ENCODE data around the gene MRPL22.
A peak's percentile ranks its signal among the peaks of the same experiment; 100 is the strongest.

MRPL22 gene

GRCh38 chr5:154940772-154941620 is at the start of gene MRPL22:
Gene MRPL22, plus strand, starts transcription at chr5:154941073. Its CDS starts 38 bp downstream, at chr5:154941111.
- TF ChIP-seq EZH2 (IDR thresholded peaks at IDR 0.05) (no peak), POLR2AphosphoS5 (IDR thresholded peaks at IDR 0.05; ENCODE audit: borderline replicate concordance, low read depth, low read length) (peak; percentile 92)
- no peaks in the 10 kb centered on the region for H3K9me3 ChIP-seq (ENCODE audit: low read depth, low read length)
- peaks cover 14% of the 10 kb centered on the region for H3K36me3 ChIP-seq (ENCODE audit: insufficient read depth, low read length)
- peak within 1 kb of the TSS; percentile 90 for H3K9ac ChIP-seq (ENCODE audit: insufficient read length)
- H3K4me3 ChIP-seq: peak within 1 kb of the TSS; percentile 92
- DNase-seq (ENCODE audit: low read depth, low spot score): peak; percentile 88
- H3K27ac ChIP-seq: peak within 1 kb of the TSS; percentile 82

DNA sequence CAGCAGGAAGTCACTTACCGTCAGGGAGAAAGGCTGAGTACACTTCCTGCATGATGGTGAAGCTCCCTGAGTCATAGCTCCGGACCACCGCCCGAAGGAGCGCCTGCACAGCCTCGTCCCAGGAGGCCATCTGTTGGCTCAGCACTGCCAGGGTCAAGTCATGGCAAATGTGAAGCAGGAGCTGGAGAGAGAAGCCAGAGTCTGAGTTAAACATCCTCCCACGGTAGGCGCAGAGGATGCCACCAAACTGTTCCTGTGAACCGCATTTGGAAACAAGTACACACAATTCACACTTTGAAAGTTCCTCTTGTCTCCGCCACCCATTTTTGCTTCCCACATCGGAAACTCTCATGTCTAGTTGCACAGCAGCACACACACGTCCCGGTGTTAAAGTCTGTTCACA is 48.5 kb upstream of the MRPL22 start:
- Histone ChIP-seq H3K9ac (ENCODE audit: insufficient read length) (no peak overlapping the region), H3K27ac (no peak overlapping the region), H3K36me3 (ENCODE audit: insufficient read depth, low read length) (peaks cover 91% of the 10 kb centered on the region), H3K4me3 (no peak overlapping the region), H3K9me3 (ENCODE audit: low read depth, low read length) (no peaks in the 10 kb centered on the region)
- DNase-seq (ENCODE audit: low read depth, low spot score): no peak
- TF ChIP-seq EZH2 (IDR thresholded peaks at IDR 0.05): no peak
- TF ChIP-seq POLR2AphosphoS5 (IDR thresholded peaks at IDR 0.05; ENCODE audit: borderline replicate concordance, low read depth, low read length): no peak
- no peak for TF ChIP-seq FOXP2 (optimal IDR thresholded peaks at IDR 0.05; ENCODE audit: control extremely low read depth, extremely low read length, insufficient read depth)

DNA sequence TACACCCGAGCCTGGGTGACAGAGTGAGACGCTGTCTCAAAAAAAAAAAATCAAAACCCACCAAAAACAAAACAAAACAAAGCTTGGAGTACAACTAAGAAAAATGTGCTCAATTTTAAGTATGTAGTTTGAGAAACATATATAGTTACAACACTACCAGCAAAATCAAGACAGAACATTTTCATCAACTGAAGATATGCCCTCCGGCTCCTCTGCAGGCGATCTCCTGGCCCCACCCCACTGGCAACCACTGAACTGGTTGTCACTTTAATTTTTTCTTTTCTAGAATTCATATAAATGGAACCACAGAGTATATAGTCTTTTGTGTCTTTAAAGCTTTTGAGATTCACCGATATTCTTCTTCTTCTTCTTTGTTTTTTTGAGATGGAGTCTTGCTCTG is 47.5 kb upstream of the MRPL22 start:
- H3K36me3 ChIP-seq (ENCODE audit: insufficient read depth, low read length): peaks cover 91% of the 10 kb centered on the region
- no peak for DNase-seq (ENCODE audit: low read depth, low spot score)
- H3K9ac ChIP-seq (ENCODE audit: insufficient read length): no peak overlapping the region
- TF ChIP-seq POLR2AphosphoS5 (IDR thresholded peaks at IDR 0.05; ENCODE audit: borderline replicate concordance, low read depth, low read length) (no peak), FOXP2 (optimal IDR thresholded peaks at IDR 0.05; ENCODE audit: control extremely low read depth, extremely low read length, insufficient read depth) (no peak), EZH2 (IDR thresholded peaks at IDR 0.05) (no peak)
- no peak overlapping the region for H3K27ac ChIP-seq
- no peak overlapping the region for H3K4me3 ChIP-seq
- no peaks in the 10 kb centered on the region for H3K9me3 ChIP-seq (ENCODE audit: low read depth, low read length)

GRCh38 chr5:154895606-154896561 is 45.0 kb upstream of the MRPL22 start:
- Histone ChIP-seq H3K9ac (ENCODE audit: insufficient read length) (no peak overlapping the region), H3K27ac (no peak overlapping the region), H3K36me3 (ENCODE audit: insufficient read depth, low read length) (peaks cover 86% of the 10 kb centered on the region), H3K9me3 (ENCODE audit: low read depth, low read length) (no peaks in the 10 kb centered on the region), H3K4me3 (no peak overlapping the region)
- no peak for DNase-seq (ENCODE audit: low read depth, low spot score)
- TF ChIP-seq EZH2 (IDR thresholded peaks at IDR 0.05) (no peak), FOXP2 (optimal IDR thresholded peaks at IDR 0.05; ENCODE audit: control extremely low read depth, extremely low read length, insufficient read depth) (no peak), POLR2AphosphoS5 (IDR thresholded peaks at IDR 0.05; ENCODE audit: borderline replicate concordance, low read depth, low read length) (no peak)

DNA sequence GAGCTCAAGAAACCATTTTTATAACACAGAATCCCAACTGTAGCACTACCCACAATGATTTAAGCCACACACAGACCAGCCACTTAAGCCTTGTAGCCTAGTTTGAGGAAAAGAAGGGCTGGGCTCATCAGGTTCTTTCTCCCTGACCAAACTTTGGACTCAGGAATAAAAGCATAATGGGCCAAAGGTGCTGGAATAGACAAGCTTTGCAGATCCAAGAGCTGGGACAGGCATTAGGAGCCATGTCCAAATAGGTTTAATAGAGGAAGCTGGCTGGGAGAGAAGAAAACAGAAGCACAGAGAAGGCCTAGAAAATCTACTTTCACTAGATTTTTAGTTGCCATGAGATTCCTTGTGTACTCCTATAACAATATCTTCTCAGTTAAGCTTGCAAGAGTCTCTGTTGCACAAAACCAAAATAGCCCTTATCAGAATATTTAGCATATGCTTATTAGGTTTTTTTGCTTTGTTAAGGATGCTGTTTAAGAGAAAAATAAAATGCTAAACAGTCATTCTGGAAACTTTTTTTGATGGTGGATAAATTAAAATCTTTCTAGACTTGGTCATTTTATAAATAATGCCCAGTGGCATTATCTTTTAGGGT is 44.2 kb upstream of the MRPL22 start:
- H3K36me3 ChIP-seq (ENCODE audit: insufficient read depth, low read length): peaks cover 86% of the 10 kb centered on the region
- H3K9ac ChIP-seq (ENCODE audit: insufficient read length): no peak overlapping the region
- DNase-seq (ENCODE audit: low read depth, low spot score): no peak
- no peak overlapping the region for H3K4me3 ChIP-seq
- TF ChIP-seq EZH2 (IDR thresholded peaks at IDR 0.05): no peak
- TF ChIP-seq POLR2AphosphoS5 (IDR thresholded peaks at IDR 0.05; ENCODE audit: borderline replicate concordance, low read depth, low read length): no peak
- TF ChIP-seq FOXP2 (optimal IDR thresholded peaks at IDR 0.05; ENCODE audit: control extremely low read depth, extremely low read length, insufficient read depth): no peak
- no peaks in the 10 kb centered on the region for H3K9me3 ChIP-seq (ENCODE audit: low read depth, low read length)
- H3K27ac ChIP-seq: no peak overlapping the region

- Histone ChIP-seq H3K27ac (no peak overlapping the region; the same call in 1 of the 2 replicates), H3K9me3 (ENCODE audit: low read depth, low read length) (no peaks in the 10 kb centered on the region), H3K9ac (ENCODE audit: insufficient read length) (no peak overlapping the region), H3K4me3 (no peak overlapping the region), H3K36me3 (ENCODE audit: insufficient read depth, low read length) (peaks cover 90% of the 10 kb centered on the region)
- TF ChIP-seq EZH2 (IDR thresholded peaks at IDR 0.05) (no peak), POLR2AphosphoS5 (IDR thresholded peaks at IDR 0.05; ENCODE audit: borderline replicate concordance, low read depth, low read length) (no peak), FOXP2 (optimal IDR thresholded peaks at IDR 0.05; ENCODE audit: control extremely low read depth, extremely low read length, insufficient read depth) (no peak)
- no peak for DNase-seq (ENCODE audit: low read depth, low spot score)
These were observed 42.7 kb upstream of the MRPL22 start for GRCh38 chr5:154898210-154898609.

DNA sequence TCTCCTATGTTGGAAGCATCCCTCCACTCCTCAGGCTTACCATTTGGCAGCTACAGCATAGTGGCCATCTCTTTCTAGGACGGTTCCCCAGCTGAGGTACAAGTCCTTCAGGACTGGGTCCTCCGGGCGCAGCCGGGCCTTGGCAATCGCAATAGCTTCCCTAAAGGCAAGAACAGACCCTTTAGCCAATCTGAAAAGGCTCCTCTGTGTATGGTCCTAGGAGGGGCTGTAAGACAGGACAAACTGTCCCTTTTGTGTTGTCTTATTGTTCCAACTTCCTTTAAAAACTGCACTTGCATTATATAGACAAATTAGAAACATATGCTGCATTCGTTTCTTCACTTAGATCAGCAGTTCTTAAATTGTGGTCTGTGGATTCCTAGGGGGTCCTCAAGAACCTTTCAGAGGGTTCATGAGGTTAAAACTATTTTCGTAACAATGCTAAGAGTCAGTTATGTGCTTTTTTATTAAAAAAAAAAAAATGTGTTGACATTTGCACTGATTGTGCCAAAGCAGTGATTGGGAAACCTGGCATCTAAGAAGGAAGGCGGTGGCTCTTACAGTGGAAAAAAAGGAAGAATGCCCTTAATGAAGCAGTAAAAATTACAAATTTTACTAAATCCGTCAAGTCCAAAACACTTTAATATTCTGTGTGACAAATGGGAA is 41.6 kb upstream of the MRPL22 start:
- peak; percentile 14 for DNase-seq (ENCODE audit: low read depth, low spot score)
- Histone ChIP-seq H3K4me3 (peak overlapping the region; percentile 32; the same call in 1 of the 2 replicates), H3K36me3 (ENCODE audit: insufficient read depth, low read length) (peaks cover 88% of the 10 kb centered on the region), H3K9ac (ENCODE audit: insufficient read length) (no peak overlapping the region), H3K9me3 (ENCODE audit: low read depth, low read length) (no peaks in the 10 kb centered on the region), H3K27ac (peak overlapping the region; percentile 59)
- TF ChIP-seq FOXP2 (optimal IDR thresholded peaks at IDR 0.05; ENCODE audit: control extremely low read depth, extremely low read length, insufficient read depth) (no peak), POLR2AphosphoS5 (IDR thresholded peaks at IDR 0.05; ENCODE audit: borderline replicate concordance, low read depth, low read length) (no peak), EZH2 (IDR thresholded peaks at IDR 0.05) (no peak)
